Loucy (cell line): Measurements from ENCODE around the gene TMEM59L.

Experiments
- EZH2phosphoT487 ChIP-seq: fragments of 200-600 bp; IDR thresholded peaks from 2 replicates; pipeline ENCODE4 v1.6.1; 2018; ENCODE audit warnings: antibody characterized with exemption, mild to moderate bottlenecking, moderate library complexity, borderline replicate concordance
- TF ChIP-seq, protein P1 (sequence below): fragments of 200-600 bp; sonication (generic); conservative IDR thresholded peaks from 2 replicates; pipeline ENCODE4 v1.5.1; 2014; ENCODE audit warnings: mild to moderate bottlenecking, antibody characterized with exemption, low read length

DNA sequence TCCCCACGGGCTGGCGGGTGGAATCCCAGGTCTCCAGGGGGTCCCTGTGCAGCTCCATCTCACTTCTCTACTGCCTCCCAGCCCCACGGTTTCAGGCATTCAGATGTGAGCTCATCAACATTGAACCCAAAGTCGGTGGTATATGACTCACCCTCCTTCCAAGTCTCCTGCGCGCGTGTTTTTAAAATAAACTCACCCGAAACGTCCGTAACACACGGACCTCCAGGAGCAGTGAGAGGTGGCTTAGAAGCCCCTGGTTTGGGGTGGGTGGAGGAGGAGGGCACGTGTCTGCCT lies 56.8 kb downstream of the TMEM59L start:
- TF ChIP-seq EZH2phosphoT487, result no peak
- TF ChIP-seq, protein P1, sequence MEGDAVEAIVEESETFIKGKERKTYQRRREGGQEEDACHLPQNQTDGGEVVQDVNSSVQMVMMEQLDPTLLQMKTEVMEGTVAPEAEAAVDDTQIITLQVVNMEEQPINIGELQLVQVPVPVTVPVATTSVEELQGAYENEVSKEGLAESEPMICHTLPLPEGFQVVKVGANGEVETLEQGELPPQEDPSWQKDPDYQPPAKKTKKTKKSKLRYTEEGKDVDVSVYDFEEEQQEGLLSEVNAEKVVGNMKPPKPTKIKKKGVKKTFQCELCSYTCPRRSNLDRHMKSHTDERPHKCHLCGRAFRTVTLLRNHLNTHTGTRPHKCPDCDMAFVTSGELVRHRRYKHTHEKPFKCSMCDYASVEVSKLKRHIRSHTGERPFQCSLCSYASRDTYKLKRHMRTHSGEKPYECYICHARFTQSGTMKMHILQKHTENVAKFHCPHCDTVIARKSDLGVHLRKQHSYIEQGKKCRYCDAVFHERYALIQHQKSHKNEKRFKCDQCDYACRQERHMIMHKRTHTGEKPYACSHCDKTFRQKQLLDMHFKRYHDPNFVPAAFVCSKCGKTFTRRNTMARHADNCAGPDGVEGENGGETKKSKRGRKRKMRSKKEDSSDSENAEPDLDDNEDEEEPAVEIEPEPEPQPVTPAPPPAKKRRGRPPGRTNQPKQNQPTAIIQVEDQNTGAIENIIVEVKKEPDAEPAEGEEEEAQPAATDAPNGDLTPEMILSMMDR, result no peak
